HG03039 (cell line): Measurements from ENCODE around the gene BANK1.
"Not testable (repeated sequence)": the region's sequence is repeated elsewhere in the genome, so short reads cannot be mapped to it uniquely, and the experiment has no call there.

Experiments
- ATAC-seq: cut with Tn5 transposase; IDR thresholded peaks from one replicate; pipeline ENCODE4 v1.9.1; 2021; ENCODE audit warnings: mild to moderate bottlenecking, moderate library complexity; ENCODE audit not compliant: unreplicated experiment

Gene BANK1

GRCh38 chr4:101871962-101872676 is 81.6 kb downstream of the BANK1 start:
- no peak for ATAC-seq

DNA sequence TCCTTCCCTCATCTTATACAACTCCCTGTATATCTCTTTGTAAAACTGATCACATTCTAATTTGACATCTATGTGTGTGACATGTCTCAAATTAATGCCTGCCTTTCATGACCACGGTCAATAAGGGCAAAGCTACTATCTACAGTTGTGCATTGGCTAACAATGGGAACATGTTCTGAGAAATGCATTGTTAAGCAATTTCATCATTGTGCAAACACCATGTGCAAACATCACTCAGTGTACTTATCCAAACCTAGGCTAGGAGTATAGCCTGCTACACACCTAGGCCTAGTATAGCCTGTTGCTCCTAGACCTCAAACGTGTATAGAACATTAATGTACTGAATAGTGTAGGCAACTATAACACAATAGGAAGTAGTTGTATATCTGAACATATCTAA is 95.0 kb downstream of the BANK1 start:
- no peak for ATAC-seq

DNA sequence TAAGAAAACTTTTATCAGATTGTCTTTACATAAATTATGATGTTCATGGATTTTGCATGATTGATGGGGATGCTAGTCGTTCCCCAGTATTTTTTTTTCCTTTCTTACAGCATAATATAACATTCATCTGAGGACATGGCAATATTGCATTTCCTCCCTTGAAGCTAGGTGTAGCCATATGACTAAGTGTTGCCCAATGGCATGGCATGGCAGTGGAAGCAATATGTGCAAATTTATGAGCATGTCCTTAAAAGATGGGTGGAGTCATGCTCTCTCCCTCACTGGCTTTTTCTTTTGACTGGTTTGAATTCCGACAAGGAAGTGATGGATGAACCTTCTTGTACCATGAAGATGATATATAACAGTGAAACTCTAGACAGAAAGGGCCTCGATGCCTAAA is 96.3 kb downstream of the BANK1 start:
- ATAC-seq, result no peak

DNA sequence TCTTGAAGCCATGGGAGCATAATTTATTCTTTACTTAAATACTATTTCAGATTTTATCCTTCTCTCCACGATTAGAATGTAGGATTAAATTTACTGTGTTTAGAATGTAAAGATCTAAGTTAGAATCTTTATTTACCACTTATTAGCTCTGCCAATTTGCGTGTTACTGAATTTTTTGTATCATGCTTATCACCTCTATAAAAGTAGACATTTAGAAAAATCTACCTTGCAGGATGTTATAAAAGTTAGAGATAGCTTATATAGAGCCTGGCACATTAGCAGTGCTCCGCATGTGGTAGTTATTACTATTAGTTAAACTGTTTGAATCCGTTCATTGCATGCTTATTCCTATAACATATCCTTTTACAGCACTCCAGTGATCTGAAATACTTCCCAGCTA is 97.9 kb downstream of the BANK1 start:
- no peak for ATAC-seq

DNA sequence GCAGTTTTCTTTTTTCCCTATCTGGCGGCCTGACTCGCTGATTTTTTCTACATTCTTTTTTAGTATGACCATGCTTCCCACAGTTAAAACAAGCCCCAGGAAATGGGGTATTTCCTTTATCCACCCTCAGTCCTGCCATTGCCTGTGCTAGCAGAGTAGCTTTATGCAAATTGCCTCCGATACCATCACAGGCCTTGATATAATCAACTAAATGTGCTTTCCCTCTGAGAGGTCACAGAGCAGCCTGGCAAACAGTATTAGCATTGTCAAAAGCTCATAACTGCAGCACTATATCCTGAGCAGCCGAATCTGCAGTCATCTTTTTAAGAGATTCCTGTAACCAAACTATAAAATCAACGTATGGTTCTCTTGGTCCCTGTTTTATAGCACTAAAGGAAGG is 115.0 kb downstream of the BANK1 start:
- ATAC-seq, result not testable (repeated sequence)

- ATAC-seq, result no peak
Measured at GRCh38 chr4:101910786-101911373, 120.3 kb downstream of the BANK1 start.

- no peak for ATAC-seq
Measured at GRCh38 chr4:101911616-101912015, 121.1 kb downstream of the BANK1 start.

- no peak for ATAC-seq
Measured at GRCh38 chr4:101914761-101915160, 124.2 kb downstream of the BANK1 start.

DNA sequence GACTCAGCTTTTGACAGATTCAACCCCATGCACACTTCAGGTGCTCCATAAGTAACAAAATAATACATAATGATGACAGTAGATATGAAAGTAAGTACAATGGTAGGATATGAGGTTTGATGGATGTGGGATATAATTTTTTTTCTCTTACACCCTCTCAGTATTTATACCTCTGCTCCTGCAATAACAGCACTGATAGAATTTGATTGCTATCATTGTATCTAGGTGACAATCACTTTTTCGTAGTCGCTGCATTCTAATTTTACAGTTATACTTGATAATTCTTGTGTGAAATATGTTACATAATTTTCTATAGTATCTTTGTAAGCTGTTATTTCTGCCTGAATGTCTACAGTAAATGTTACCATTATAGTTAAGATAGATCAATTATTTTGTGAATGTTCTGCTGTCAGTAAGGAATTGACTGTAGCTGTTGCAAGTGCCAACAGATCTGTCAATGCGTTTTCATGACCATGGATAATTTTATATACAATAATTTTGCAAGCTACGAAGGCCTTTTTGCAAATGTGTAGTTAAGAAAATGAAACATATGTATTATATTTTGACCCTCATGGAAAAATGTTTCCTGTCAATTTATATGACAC is 128.9 kb downstream of the BANK1 start:
- no peak for ATAC-seq

DNA sequence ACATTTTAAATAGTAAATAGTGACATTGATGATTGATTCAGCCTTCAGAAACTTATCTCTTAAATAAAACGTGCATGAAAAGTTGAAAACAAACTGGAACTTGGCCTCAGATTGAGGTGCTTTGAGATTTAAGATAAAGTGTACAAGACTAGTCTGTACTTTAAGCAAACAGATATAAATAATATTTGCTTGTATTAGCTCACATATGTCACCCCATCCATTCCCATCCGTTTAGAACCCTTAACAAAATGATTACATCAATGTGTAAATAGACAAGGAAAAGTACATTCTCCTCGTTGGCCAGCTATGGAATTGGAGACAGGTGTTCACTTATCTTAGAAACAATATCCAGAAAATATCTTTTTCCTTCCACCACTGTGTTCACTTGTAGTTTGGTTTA is 130.8 kb downstream of the BANK1 start:
- ATAC-seq, result no peak

GRCh38 chr4:101931619-101932018 is 141.1 kb downstream of the BANK1 start:
- no peak for ATAC-seq

DNA sequence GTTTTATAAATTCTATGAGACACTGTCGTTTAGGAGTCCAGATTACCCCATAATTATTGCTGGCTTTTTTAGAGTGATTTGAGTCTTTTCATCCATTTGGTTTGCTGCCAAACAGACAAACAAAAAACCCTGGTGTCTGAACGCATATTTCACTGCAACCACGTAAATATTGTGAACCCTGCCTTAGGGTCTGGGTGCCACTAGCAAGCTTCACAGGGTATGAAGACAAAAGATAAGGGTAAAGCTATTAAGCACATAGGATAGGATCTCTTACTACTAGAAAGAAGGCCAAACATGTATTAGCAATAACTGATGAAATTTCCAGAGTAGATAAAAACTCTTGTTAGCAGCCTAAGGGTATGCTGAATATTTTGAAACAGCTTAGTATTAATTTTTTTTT is 143.3 kb downstream of the BANK1 start:
- no peak for ATAC-seq

GRCh38 chr4:101938836-101939235 is 148.3 kb downstream of the BANK1 start:
- no peak for ATAC-seq

DNA sequence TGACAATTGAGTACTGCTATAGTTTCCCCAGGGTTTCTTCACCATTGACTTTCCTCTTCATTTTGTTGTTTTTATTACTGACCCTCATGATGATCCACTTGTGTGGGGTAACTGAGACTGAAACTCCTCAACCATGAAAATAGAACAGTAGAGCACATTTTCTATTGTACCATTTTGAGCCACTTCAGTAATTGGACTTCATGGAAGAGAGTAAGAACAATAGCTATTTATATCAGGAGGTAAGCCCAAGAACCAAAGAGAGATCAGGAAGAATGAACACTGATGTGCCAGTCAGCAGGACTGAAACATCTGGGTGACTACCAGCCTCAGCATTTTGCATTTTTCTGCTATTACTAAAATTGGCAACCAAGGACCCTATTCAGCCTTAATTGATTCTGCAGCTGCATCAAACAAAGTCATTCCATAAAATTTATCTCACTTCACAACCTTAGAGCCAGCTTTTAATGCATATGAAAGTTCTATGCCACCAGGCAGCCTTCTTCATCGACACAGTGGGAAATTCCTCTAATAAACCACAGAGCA is 151.4 kb downstream of the BANK1 start:
- no peak for ATAC-seq

DNA sequence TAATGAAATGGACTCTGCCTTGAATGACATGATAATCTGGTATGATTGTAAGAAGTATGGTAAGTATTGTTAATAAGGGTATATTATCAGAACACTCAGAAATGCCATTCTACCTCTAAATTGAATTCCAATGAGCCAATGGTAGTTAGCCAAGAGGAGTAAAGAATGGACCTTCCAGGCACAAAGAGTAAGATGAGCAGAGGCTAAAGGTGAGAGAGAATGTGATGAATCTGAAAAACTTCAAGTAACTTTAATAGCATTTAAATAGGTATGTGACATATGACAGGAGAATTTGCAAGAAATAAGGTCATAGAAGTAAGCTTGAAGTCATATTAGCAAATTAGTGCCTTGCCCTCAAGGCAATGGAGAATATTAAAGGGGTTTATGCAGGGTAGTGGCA is 152.4 kb downstream of the BANK1 start:
- ATAC-seq, result no peak

- no peak for ATAC-seq
Measured at GRCh38 chr4:101944649-101945048, 154.1 kb downstream of the BANK1 start.

DNA sequence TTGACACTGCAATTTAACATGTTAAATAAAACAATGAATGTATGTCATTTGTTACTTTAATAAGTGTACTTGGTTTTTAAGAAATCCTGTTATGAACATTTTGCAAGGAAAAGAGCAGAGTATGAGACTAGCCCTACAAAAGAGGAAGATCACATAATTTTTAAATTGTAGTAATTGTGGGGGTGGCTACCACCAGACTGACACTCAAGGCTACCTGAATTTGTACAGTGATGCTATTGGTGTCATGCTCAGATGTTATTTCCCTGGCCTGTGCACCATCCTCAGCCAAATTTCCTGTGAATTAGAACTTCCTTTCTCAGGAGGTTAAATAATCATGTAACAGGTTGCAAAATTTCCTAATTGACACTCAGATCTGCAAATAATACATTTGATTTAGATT is 157.5 kb downstream of the BANK1 start:
- no peak for ATAC-seq

DNA sequence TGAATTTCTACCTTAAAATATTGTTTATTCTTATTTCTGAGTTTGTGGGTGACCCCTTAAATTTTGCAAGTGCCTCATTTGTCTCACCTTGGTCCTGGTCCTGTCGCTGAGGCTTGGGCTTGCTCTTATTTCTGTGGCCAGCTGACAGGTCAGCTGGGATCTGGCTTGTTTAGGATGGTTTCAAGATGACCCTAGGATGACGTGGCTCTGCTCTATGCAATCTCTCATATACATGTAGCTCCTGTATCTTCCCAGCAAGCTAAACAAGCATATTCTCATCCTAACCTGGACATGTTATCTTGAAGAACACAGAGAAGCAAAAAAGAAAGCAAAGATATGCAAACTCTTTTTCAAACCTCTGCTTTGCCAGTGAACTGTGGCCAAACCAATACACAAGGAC is 158.4 kb downstream of the BANK1 start:
- ATAC-seq, result no peak

- no peak for ATAC-seq
Measured at GRCh38 chr4:101950258-101950979, 159.9 kb downstream of the BANK1 start.

- no peak for ATAC-seq
Measured at GRCh38 chr4:101952985-101953384, 162.5 kb downstream of the BANK1 start.

GRCh38 chr4:101953949-101954348 is 163.4 kb downstream of the BANK1 start:
- ATAC-seq, result no peak

DNA sequence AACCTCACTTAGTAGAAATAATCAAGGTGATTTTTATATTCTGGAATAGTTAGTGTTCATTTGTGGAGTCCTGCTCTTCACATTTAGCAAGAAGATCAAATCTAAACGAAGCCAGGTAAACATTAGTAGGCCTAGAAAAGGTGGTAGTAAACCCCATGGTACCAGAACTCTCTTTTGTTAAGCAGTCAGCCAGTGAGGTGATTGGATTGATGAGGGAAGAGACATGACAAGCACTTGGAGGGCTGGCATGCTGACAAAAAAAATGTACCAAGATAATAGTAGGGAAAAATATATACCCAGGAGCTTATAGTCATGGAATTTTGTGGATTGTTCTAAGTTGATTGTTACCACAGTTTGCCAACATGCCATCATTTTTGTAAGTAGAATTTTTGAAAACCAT is 163.8 kb downstream of the BANK1 start:
- ATAC-seq, result no peak
